ENCODE results near the gene TULP1.

The TULP1 gene

GRCh38 chr6:35522660-35523658 is 10.3 kb upstream of the TULP1 start:
- Histone ChIP-seq H3K27ac (ENCODE audit: poor library complexity, severe bottlenecking) (no peak overlapping the region), H3K36me3 (ENCODE audit: low read depth) (no peaks in the 10 kb centered on the region), H3K4me1 (ENCODE audit: insufficient read depth, poor library complexity, severe bottlenecking) (peaks cover 3% of the 10 kb centered on the region), H3K27me3 (ENCODE audit: insufficient read depth, poor library complexity, severe bottlenecking) (no peaks in the 10 kb centered on the region), H3K4me3 (ENCODE audit: severe bottlenecking) (no peak overlapping the region), H3K9me3 (ENCODE audit: severe bottlenecking) (no peaks in the 10 kb centered on the region)
- peak; percentile 96 for TF ChIP-seq CTCF (IDR thresholded peaks at IDR 0.05; ENCODE audit: poor library complexity, severe bottlenecking)
- ATAC-seq (ENCODE audit: low read depth) (peak; percentile 92), DNase-seq (ENCODE audit: low spot score) (peak; percentile 73)

GRCh38 chr6:35522151-35522550 is 9.5 kb upstream of the TULP1 start:
- no peak overlapping the region for H3K27ac ChIP-seq (ENCODE audit: poor library complexity, severe bottlenecking)
- no peaks in the 10 kb centered on the region for H3K36me3 ChIP-seq (ENCODE audit: low read depth)
- no peaks in the 10 kb centered on the region for H3K27me3 ChIP-seq (ENCODE audit: insufficient read depth, poor library complexity, severe bottlenecking)
- H3K4me1 ChIP-seq (ENCODE audit: insufficient read depth, poor library complexity, severe bottlenecking) = peaks cover 3% of the 10 kb centered on the region
- no peak overlapping the region for H3K4me3 ChIP-seq (ENCODE audit: severe bottlenecking)
- ATAC-seq (ENCODE audit: low read depth) (no peak), DNase-seq (ENCODE audit: low spot score) (no peak)
- H3K9me3 ChIP-seq (ENCODE audit: severe bottlenecking) = no peaks in the 10 kb centered on the region
- TF ChIP-seq CTCF (IDR thresholded peaks at IDR 0.05; ENCODE audit: poor library complexity, severe bottlenecking) = no peak

DNA sequence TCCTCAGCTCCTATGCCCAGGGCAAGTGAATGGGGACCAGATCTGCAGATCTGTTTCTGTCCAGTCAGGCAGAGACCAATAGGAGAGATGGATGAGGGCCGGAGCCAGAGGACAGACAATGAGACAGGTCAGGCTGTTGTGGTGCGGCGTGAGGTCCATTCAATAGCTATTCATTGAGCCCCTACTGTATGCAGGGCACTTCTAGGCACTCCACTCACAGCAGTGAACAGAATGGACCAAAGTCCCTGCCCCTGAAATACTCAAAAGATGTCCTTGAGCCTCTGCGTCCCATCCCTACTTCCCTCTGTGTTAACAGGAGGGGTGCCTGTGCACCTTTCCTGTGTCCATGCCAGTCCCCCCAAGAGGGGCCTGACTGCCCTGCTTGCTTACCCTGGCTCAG is 8.5 kb upstream of the TULP1 start:
- no peak for TF ChIP-seq CTCF (IDR thresholded peaks at IDR 0.05; ENCODE audit: poor library complexity, severe bottlenecking)
- no peaks in the 10 kb centered on the region for H3K27me3 ChIP-seq (ENCODE audit: insufficient read depth, poor library complexity, severe bottlenecking)
- no peaks in the 10 kb centered on the region for H3K36me3 ChIP-seq (ENCODE audit: low read depth)
- no peak overlapping the region for H3K27ac ChIP-seq (ENCODE audit: poor library complexity, severe bottlenecking)
- DNase-seq (ENCODE audit: low spot score) (no peak), ATAC-seq (ENCODE audit: low read depth) (no peak)
- H3K4me3 ChIP-seq (ENCODE audit: severe bottlenecking) = no peak overlapping the region
- peaks cover 3% of the 10 kb centered on the region for H3K4me1 ChIP-seq (ENCODE audit: insufficient read depth, poor library complexity, severe bottlenecking)
- no peaks in the 10 kb centered on the region for H3K9me3 ChIP-seq (ENCODE audit: severe bottlenecking)

GRCh38 chr6:35519313-35520015 is 6.8 kb upstream of the TULP1 start:
- peak; percentile 31; the same call in 2 of the 3 replicates for ATAC-seq (ENCODE audit: low read depth)
- no peak for TF ChIP-seq CTCF (IDR thresholded peaks at IDR 0.05; ENCODE audit: poor library complexity, severe bottlenecking)
- H3K27ac ChIP-seq (ENCODE audit: poor library complexity, severe bottlenecking) = no peak overlapping the region
- H3K4me1 ChIP-seq (ENCODE audit: insufficient read depth, poor library complexity, severe bottlenecking) = peaks cover 3% of the 10 kb centered on the region
- no peaks in the 10 kb centered on the region for H3K36me3 ChIP-seq (ENCODE audit: low read depth)
- no peak overlapping the region for H3K4me3 ChIP-seq (ENCODE audit: severe bottlenecking)
- H3K27me3 ChIP-seq (ENCODE audit: insufficient read depth, poor library complexity, severe bottlenecking) = no peaks in the 10 kb centered on the region
- H3K9me3 ChIP-seq (ENCODE audit: severe bottlenecking) = no peaks in the 10 kb centered on the region
- DNase-seq (ENCODE audit: low spot score) = no peak
